ENCODE results near the gene GLIPR1.
"Not testable (repeated sequence)": the region's sequence is repeated elsewhere in the genome, so short reads cannot be mapped to it uniquely, and the experiment has no call there.

GLIPR1 gene

GRCh38 chr12:75522124-75522523 is 41.6 kb downstream of the GLIPR1 start:
- DNase-seq, result not testable (repeated sequence)

DNA sequence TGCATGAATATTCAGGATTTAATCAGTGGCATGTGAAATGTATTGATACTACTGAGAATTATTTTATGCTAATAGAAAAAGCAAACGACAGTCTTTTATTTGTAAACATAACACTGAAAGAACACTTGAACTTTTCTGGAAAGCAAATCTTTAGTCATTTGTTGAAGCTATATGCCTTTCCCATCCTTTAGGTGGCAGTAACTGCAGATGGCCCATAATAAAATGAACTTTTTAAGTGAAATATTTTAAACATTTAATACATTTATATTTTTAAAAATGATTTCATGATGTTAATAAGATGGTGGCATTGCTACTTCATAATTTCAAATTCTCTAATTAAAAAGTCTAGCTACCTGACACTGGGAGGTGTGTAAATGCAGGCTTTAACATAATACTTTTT is 44.7 kb downstream of the GLIPR1 start:
- DNase-seq, result no peak

DNA sequence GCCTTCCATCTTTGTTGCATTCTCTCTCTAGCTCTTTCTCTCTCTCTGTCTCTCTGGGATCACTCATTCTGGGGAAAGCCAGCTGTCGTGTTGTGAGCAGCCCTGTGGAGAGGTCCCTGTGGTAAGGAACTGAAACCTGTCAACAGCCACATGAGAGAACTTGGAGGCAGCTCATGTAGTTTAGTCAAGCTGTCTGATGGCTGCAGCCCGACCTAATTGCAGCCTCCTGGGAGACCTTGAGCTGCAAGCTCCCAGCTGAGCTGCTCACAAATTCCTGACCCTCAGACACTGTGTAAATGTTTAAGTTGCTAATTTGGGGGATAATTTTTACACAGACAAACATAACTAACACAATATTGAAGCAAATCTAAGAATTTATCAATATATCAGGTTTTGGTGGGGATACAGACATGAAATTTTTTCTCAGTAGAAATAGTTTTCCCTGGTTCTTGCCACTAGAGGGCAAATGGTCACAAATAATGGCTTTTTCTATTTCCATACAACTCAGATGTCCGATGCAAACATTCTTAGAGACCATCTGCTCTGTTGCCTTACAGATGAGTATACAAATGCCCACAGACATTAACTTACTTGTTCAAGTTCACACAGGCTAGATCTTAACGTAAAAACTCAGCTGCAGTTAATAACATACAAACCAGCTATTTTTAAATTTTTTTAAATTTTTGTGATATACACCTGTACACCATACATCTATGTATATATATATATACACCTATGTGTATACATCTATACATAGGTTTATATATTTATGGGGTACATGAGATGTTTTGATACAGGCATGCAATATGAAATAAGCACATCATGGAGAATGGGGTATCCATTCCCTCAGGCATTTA is 46.3 kb downstream of the GLIPR1 start:
- DNase-seq, result peak in 1 of 2 donors; percentile 3

GRCh38 chr12:75528272-75528671 is 47.7 kb downstream of the GLIPR1 start:
- no peak for DNase-seq

- no peak for DNase-seq
Observed at GRCh38 chr12:75528692-75529091, 48.1 kb downstream of the GLIPR1 start.

GRCh38 chr12:75529316-75529715 is 48.8 kb downstream of the GLIPR1 start:
- no peak for DNase-seq

GRCh38 chr12:75529826-75530225 is 49.3 kb downstream of the GLIPR1 start:
- no peak for DNase-seq

DNA sequence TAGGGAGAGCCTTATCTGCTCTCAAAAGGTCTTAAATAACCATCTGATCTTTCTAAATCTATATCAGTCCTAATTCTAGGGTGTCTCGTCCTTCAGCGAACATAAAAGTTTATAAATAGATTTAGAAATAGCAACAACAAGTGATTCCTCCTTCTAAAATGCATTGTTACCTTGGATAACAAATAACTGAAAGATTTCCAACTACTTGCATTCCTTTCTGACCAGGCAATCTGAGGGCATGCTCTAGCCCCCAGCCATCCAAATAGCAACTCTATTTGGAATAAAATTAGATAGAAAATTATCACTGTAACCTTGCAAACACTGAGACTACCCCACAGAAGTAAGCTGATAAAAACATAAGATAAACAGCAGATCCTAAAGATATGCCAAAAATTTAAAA is 52.7 kb downstream of the GLIPR1 start:
- no peak for DNase-seq

DNA sequence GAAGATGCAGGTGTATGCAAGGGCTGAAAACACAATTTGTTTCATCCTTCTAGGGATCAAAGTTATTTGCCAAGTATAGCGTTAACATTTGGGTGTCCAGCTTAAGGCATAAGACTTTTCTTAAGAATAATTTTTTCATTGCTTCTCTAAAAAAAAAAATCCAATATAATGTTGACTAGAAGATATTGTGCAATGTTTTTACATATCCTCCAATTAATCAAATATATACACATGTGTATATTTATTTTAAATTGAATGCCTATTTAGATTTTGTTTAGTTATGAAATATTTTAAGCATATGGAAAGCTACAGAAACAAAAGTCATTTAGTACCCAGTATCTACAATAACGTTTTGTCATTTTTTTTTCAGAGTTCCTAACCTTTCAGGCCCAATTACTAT is 59.3 kb downstream of the GLIPR1 start:
- DNase-seq, result no peak

DNA sequence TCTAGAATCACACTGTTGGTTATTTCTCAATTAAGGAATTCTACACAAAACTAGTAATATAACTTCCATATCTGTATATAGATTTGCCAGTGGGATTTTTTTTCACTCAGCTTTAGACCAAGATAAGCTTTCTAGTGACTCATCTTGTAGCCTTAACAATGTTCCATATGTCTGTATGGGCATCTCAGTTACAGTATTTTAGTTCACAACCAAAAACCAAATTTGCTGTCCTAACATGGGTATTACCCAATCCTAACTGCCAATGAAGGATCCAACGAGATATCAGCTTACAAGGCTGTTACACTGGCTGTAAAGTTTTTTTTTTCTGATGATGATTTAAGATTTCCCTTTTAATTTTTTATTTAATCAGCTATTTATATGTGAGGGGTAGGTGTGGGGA is 62.4 kb downstream of the GLIPR1 start:
- DNase-seq, result no peak

- no peak for DNase-seq
Observed at GRCh38 chr12:75543529-75543928, 63.0 kb downstream of the GLIPR1 start.

DNA sequence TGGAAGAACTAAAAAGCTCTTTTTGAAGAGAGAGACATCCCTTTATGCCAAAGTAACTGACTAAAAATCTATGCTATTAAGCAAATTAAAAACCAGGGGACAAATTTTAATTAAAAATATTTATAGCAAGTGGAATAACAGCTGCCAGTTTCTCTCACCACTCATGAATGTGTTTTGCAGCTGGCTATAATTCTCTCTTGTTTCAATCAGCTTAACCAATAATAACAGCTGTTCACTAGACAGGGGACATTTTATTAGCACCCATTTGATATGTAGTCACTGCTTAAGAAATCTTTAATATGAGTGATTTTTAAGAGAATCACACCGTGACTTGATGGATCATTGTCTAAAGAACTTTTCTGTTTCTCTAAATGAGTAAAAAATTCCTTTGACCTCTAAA is 65.1 kb downstream of the GLIPR1 start:
- no peak for DNase-seq

GRCh38 chr12:75548879-75549278 is 68.3 kb downstream of the GLIPR1 start:
- no peak for DNase-seq

DNA sequence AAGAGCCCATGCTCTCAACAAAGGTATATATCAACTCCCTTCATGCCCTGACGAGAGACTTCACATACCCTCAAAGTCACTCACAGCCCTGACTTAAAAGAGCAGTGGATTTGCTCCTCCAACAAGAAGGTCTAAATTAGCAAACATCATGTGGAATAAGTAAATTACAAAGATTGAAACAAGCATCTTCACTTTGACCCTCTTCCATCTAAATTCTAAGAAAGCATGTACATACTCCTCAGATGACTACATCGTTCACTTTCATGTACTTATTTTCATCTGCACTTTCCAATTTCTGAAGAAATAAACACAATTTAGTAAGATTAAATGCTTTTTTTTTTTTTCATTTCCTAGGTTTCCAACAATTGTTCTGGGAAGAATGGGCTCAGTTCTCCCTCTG is 69.4 kb downstream of the GLIPR1 start:
- DNase-seq, result no peak

- DNase-seq, result no peak
Observed at GRCh38 chr12:75550401-75551240, 70.1 kb downstream of the GLIPR1 start.

GRCh38 chr12:75551477-75551876 is 70.9 kb downstream of the GLIPR1 start:
- no peak for DNase-seq

DNA sequence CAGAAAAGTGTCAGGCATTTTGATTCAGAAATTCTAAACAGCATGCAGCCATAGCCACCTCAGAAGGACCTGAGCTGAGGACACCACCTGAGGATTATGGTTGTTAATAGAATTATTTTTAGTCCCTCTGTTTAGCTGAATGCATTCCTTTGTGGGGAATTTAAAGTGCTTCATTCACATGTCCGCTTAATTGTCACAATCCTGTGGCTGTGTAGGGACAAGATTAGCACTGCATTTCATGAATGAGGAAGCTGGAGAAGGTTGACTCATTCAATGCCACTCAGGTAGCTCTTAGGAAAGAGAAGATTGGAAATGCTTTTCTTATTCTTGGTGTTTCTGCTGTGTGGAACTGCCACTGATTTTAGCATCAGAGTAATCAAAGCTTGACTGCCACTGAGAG is 72.8 kb downstream of the GLIPR1 start:
- no peak for DNase-seq
